Type B pancreatic cell (in vitro differentiated cells): ENCODE data around the gene TEX28. TPM values are rescaled to one million over a fixed set of nuclear protein-coding genes. Genes with fewer than 3 reads are reported as not detected.
"Not testable (repeated sequence)": the region's sequence is repeated elsewhere in the genome, so short reads cannot be mapped to it uniquely, and the experiment has no call there.

ENCODE experiments used
- DNase-seq: peaks from one replicate; pipeline ENCODE4 v3.0.0; 2021; ENCODE audit warnings: mixed read lengths; ENCODE audit not compliant: unreplicated experiment; ENCODE audit errors: extremely low spot score
- H3K27ac Mint-ChIP-seq: 2 replicates; pipeline ENCODE4 v1.8.0; 2021; ENCODE audit warnings: mild to moderate bottlenecking, mixed read lengths
- H3K27me3 Mint-ChIP-seq: 2 replicates; pipeline ENCODE4 v1.8.0; 2021; ENCODE audit warnings: mixed read lengths
- H3K36me3 Mint-ChIP-seq: 2 replicates; pipeline ENCODE4 v1.8.0; 2021; ENCODE audit warnings: mixed read lengths
- H3K4me1 Mint-ChIP-seq: one replicate; pipeline ENCODE4 v1.8.0; 2021; ENCODE audit warnings: mixed read lengths; ENCODE audit not compliant: unreplicated experiment
- H3K4me3 Mint-ChIP-seq: 2 replicates; pipeline ENCODE4 v1.8.0; 2021; ENCODE audit warnings: mild to moderate bottlenecking, mixed read lengths
- H3K9me3 Mint-ChIP-seq: 2 replicates; pipeline ENCODE4 v1.8.0; 2021; ENCODE audit warnings: mixed read lengths
- total RNA-seq: library from RNA; stranded (reverse); gene quantifications from 2 replicates; pipeline ENCODE4 v1.2.1, GENCODE V29; 2021; ENCODE audit warnings: low replicate concordance
- TF ChIP-seq, protein P1 (sequence below): fragments of 200-600 bp; sonication (generic); conservative IDR thresholded peaks from 2 replicates; pipeline ENCODE4 v1.5.0; 2021; ENCODE audit warnings: antibody characterized with exemption, mild to moderate bottlenecking

Gene TEX28
- total RNA-seq, 1 donor from 2014 or later: not detected

DNA sequence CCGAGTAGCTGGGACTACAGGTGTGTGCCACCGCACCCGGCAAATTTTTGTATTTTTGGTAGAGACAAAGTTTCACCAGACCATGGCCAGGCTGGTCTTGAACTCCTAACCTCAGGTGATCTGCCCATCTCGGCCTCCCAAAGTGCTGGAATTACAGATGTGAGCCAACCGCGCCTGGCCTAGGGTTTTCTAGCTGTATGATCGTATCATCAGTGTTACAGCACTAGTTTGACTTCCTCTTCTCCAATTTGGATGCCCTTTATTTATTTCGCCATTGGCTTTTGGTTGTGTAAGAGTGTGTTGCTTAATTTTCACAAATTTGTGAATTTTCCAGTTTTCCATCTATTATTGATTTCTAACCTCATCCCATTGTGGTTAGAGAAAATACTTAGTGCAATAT is 5.9 kb upstream of the TEX28 start:
- H3K4me1 Mint-ChIP-seq: no peaks in the 10 kb centered on the region
- TF ChIP-seq, protein P1, sequence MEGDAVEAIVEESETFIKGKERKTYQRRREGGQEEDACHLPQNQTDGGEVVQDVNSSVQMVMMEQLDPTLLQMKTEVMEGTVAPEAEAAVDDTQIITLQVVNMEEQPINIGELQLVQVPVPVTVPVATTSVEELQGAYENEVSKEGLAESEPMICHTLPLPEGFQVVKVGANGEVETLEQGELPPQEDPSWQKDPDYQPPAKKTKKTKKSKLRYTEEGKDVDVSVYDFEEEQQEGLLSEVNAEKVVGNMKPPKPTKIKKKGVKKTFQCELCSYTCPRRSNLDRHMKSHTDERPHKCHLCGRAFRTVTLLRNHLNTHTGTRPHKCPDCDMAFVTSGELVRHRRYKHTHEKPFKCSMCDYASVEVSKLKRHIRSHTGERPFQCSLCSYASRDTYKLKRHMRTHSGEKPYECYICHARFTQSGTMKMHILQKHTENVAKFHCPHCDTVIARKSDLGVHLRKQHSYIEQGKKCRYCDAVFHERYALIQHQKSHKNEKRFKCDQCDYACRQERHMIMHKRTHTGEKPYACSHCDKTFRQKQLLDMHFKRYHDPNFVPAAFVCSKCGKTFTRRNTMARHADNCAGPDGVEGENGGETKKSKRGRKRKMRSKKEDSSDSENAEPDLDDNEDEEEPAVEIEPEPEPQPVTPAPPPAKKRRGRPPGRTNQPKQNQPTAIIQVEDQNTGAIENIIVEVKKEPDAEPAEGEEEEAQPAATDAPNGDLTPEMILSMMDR: no peak
- no peaks in the 10 kb centered on the region for H3K9me3 Mint-ChIP-seq
- no peak overlapping the region for H3K27ac Mint-ChIP-seq
- H3K36me3 Mint-ChIP-seq: no peaks in the 10 kb centered on the region
- no peak overlapping the region for H3K4me3 Mint-ChIP-seq
- no peak for DNase-seq
- H3K27me3 Mint-ChIP-seq: peaks cover 3% of the 10 kb centered on the region

DNA sequence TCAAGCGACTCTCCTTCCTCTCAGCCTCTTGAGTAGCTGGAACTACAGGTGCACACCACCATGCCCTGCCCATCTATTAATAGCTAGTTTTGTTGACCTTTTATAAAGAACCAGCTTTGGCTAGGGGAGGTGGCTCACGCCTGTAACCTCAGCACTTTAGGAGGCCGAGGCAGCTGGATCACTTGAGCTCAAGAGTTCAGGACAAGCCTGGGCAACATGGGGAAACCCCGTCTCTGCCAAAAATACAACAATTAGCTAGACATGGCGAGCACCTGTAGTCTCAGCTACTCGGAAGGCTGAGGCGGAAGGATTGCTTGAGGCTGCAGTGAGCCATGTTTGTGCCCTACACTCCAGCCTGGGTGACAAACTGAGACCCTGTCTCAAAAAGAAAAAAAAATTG is 3.4 kb upstream of the TEX28 start:
- no peak for DNase-seq
- H3K36me3 Mint-ChIP-seq: no peaks in the 10 kb centered on the region
- TF ChIP-seq, protein P1: no peak
- no peaks in the 10 kb centered on the region for H3K9me3 Mint-ChIP-seq
- H3K27me3 Mint-ChIP-seq: peaks cover 3% of the 10 kb centered on the region
- H3K4me3 Mint-ChIP-seq: no peak overlapping the region
- H3K27ac Mint-ChIP-seq: no peak overlapping the region
- no peaks in the 10 kb centered on the region for H3K4me1 Mint-ChIP-seq

DNA sequence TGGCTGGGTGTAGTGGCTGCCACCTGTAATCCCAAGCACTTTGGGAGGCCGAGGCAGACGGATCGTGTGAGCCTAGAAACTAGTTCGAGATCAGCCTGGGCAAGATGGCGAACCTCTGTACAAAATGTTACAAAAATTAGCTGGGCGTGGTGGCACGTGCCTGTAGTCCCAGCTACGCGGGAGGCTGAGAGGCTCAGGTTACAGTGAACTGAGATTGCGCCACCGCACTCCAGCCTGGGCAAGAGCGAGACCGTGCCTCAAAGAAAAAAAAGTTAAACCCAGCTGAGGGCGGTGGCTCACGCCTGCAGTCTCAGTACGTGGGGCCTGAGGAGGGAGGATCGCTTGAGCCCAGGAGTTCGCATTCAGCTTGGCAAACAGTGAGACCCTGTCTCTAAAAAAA is 1.8 kb upstream of the TEX28 start:
- H3K4me1 Mint-ChIP-seq: no peaks in the 10 kb centered on the region
- H3K27ac Mint-ChIP-seq: no peak overlapping the region
- no peak overlapping the region for H3K4me3 Mint-ChIP-seq
- no peak for DNase-seq
- TF ChIP-seq, protein P1: no peak
- no peaks in the 10 kb centered on the region for H3K9me3 Mint-ChIP-seq
- no peaks in the 10 kb centered on the region for H3K36me3 Mint-ChIP-seq
- no peaks in the 10 kb centered on the region for H3K27me3 Mint-ChIP-seq

GRCh38 chrX:154295664-154296310 is 863 bp upstream of the TEX28 start, which contains the start of gene TKTL1:
Gene TKTL1, plus strand, starts transcription at chrX:154295795. Its CDS starts 65 bp downstream, at chrX:154295860.
- Mint-ChIP-seq H3K9me3 (no peaks in the 10 kb centered on the region), H3K4me3 (no peak within 1 kb of the TSS), H3K36me3 (no peaks in the 10 kb centered on the region), H3K4me1 (no peaks in the 10 kb centered on the region), H3K27me3 (no peaks in the 10 kb centered on the region), H3K27ac (no peak within 1 kb of the TSS)
- no peak for DNase-seq
- TF ChIP-seq, protein P1: no peak

GRCh38 chrX:154286406-154286805 is 8.5 kb downstream of the TEX28 start:
- not testable (repeated sequence) for H3K36me3 Mint-ChIP-seq, H3K4me3 Mint-ChIP-seq, H3K4me1 Mint-ChIP-seq, DNase-seq, H3K27ac Mint-ChIP-seq, H3K27me3 Mint-ChIP-seq, H3K9me3 Mint-ChIP-seq

GRCh38 chrX:154284489-154285338 is 10.2 kb downstream of the TEX28 start:
- not testable (repeated sequence) for H3K27me3 Mint-ChIP-seq, H3K9me3 Mint-ChIP-seq, H3K36me3 Mint-ChIP-seq, H3K4me1 Mint-ChIP-seq, H3K4me3 Mint-ChIP-seq, H3K27ac Mint-ChIP-seq, DNase-seq

DNA sequence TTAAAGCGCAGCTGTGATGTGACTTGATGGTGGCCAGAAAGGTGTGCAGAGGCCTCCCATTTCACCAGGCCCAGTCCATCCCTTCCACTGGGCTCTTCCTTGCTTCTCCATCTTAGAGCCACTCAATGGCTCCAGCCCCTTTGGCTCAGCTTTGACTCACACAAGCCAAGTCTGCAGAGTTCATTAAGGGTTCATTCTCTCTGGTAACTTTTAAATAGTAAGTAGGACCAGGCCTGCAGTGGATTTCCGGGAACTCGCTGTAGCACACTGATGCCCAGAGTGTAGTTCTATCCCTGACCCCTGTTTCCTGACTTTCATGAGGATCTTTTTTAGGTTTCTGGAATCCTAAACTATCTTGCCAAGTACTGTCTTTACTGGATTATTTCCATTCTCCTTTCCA is 25.7 kb downstream of the TEX28 start:
- not testable (repeated sequence) for H3K27ac Mint-ChIP-seq, DNase-seq, H3K9me3 Mint-ChIP-seq, H3K4me3 Mint-ChIP-seq, H3K36me3 Mint-ChIP-seq, H3K27me3 Mint-ChIP-seq, H3K4me1 Mint-ChIP-seq

DNA sequence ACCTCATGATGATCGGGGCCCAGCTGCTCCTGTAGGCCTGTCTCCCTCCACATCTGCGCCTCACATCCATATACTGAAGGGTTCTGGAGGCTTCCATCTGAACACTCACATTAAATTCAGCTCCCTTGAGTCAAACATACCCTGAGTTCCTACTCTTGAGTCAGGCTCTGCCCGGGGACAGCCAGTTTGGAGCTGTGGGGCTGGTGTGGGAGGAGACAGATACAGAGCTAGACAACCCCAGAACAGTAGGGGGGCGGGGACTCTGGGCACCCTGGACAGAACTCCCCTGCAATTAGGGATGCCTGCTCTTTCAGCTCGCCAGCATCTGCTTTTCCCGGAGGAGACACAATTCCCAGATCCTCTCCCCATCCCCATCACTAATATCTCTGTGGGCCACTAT is 31.9 kb downstream of the TEX28 start:
- H3K4me1 Mint-ChIP-seq, H3K27me3 Mint-ChIP-seq, H3K4me3 Mint-ChIP-seq, H3K27ac Mint-ChIP-seq, DNase-seq, H3K9me3 Mint-ChIP-seq, H3K36me3 Mint-ChIP-seq: not testable (repeated sequence)

DNA sequence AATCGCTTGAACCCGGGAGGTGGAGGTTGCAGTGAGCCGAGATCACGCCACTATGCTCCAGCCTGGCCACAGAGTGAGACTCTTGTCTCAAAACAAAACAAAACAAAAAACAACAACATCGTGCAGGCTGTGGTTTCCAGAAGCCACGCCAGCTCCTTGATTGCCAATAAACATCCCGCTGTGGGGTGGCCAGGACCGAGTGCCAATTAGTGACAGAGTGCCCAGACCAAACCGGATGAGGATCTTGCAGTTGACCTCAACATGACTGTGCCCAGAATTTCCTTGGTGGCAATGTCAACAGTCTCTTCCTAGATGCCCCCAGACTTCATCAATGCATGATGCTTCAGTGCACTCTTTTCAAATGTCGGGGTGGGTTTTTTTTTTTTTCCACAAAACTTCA is 36.2 kb downstream of the TEX28 start:
- DNase-seq, H3K4me1 Mint-ChIP-seq, H3K27ac Mint-ChIP-seq, H3K27me3 Mint-ChIP-seq, H3K4me3 Mint-ChIP-seq, H3K9me3 Mint-ChIP-seq, H3K36me3 Mint-ChIP-seq: not testable (repeated sequence)

- H3K27me3 Mint-ChIP-seq, H3K36me3 Mint-ChIP-seq, H3K4me3 Mint-ChIP-seq, DNase-seq, H3K9me3 Mint-ChIP-seq, H3K27ac Mint-ChIP-seq, H3K4me1 Mint-ChIP-seq: not testable (repeated sequence)
Observed at GRCh38 chrX:154257282-154257681, 37.6 kb downstream of the TEX28 start, which contains the start of gene OPN1MW3. Gene OPN1MW3, plus strand, starts transcription at chrX:154257582. Its CDS starts 38 bp downstream, at chrX:154257620.
